Common myeloid progenitor, CD34-positive (primary cell): ENCODE results near the gene IGFBP5.

Experiments used
- CTCF ChIA-PET: fragments of 350-600 bp; sonication (Branson Sonifier 250); formaldehyde crosslinking; loops from one replicate; lab custom pipeline; 2021; ENCODE audit warnings: antibody characterized with exemption; lab: Charles Lee
- POLR2A ChIA-PET: fragments of 350-600 bp; sonication (Branson Sonifier 250); formaldehyde crosslinking; loops from one replicate; lab custom pipeline; 2021; ENCODE audit warnings: antibody characterized with exemption; lab: Charles Lee
- DNase-seq, 3 donors: peaks; one replicate each; pipeline versions ENCODE4 v3.0.0 to v3.0.0-alpha.2; 2013
- H3K27ac ChIP-seq, 2 experiments: 1 replicate in 1 of 2; 2 replicates in 1 of 2; pipeline ENCODE4 v1.7.0; 2013; ENCODE audit warnings: inconsistent platforms in 2 of 2, low read length in 2 of 2, mild to moderate bottlenecking in 2 of 2, low read depth in 1 of 2, moderate library complexity in 1 of 2; ENCODE audit not compliant: severe bottlenecking in 2 of 2, insufficient read depth in 1 of 2, poor library complexity in 1 of 2
- H3K27me3 ChIP-seq, 5 experiments: replicated peaks in 2 of 5; 1 replicate in 3 of 5; 2 replicates in 2 of 5; pipeline versions ENCODE4 v1.6.1 to v1.7.0; 2013; ENCODE audit warnings: low read length in 4 of 5, mild to moderate bottlenecking in 2 of 5, moderate library complexity in 2 of 5, inconsistent platforms in 1 of 5; ENCODE audit not compliant: insufficient read depth in 5 of 5, control insufficient read depth in 4 of 5
- H3K36me3 ChIP-seq, 4 experiments: 1 replicate in 2 of 4; 2 replicates in 2 of 4; pipeline versions ENCODE4 v1.6.1 to v1.7.0; 2013; ENCODE audit warnings: low read length in 3 of 4, control low read depth in 1 of 4, mild to moderate bottlenecking in 1 of 4; ENCODE audit not compliant: control insufficient read depth in 4 of 4, insufficient read depth in 4 of 4
- H3K4me1 ChIP-seq, 4 experiments: 1 replicate in 3 of 4; 2 replicates in 1 of 4; pipeline versions ENCODE4 v1.6.1 to v1.7.1; 2013; ENCODE audit warnings: low read length in 3 of 4, mild to moderate bottlenecking in 3 of 4, control low read depth in 1 of 4, inconsistent platforms in 1 of 4, moderate library complexity in 1 of 4; ENCODE audit not compliant: control insufficient read depth in 4 of 4, insufficient read depth in 4 of 4; ENCODE audit errors: control extremely low read depth in 1 of 4
- H3K4me3 ChIP-seq, 7 experiments: 1 replicate in 4 of 7; 2 replicates in 3 of 7; pipeline versions ENCODE4 v1.5.1 to v1.7.0; 2013; ENCODE audit warnings: mild to moderate bottlenecking in 7 of 7, low read length in 6 of 7, moderate library complexity in 6 of 7, inconsistent platforms in 2 of 7, low read depth in 2 of 7, control low read depth in 1 of 7; ENCODE audit not compliant: insufficient read depth in 4 of 7, control insufficient read depth in 1 of 7; ENCODE audit errors: extremely low read depth in 1 of 7
- H3K9me3 ChIP-seq, 5 experiments: 1 replicate in 4 of 5; 2 replicates in 1 of 5; pipeline versions ENCODE4 v1.6.1 to v1.7.1; 2013; ENCODE audit warnings: low read length in 4 of 5, mild to moderate bottlenecking in 2 of 5, inconsistent platforms in 1 of 5, low read depth in 1 of 5, moderate library complexity in 1 of 5; ENCODE audit not compliant: control insufficient read depth in 4 of 5, insufficient read depth in 2 of 5; ENCODE audit errors: control extremely low read depth in 1 of 5
- WGBS: methylation state at CpG from one replicate; pipeline ENCODE4 v1.1.5; 2013; ENCODE audit not compliant: insufficient coverage; 5-methylcytosine and 5-hydroxymethylcytosine counted together

The IGFBP5 gene

DNA sequence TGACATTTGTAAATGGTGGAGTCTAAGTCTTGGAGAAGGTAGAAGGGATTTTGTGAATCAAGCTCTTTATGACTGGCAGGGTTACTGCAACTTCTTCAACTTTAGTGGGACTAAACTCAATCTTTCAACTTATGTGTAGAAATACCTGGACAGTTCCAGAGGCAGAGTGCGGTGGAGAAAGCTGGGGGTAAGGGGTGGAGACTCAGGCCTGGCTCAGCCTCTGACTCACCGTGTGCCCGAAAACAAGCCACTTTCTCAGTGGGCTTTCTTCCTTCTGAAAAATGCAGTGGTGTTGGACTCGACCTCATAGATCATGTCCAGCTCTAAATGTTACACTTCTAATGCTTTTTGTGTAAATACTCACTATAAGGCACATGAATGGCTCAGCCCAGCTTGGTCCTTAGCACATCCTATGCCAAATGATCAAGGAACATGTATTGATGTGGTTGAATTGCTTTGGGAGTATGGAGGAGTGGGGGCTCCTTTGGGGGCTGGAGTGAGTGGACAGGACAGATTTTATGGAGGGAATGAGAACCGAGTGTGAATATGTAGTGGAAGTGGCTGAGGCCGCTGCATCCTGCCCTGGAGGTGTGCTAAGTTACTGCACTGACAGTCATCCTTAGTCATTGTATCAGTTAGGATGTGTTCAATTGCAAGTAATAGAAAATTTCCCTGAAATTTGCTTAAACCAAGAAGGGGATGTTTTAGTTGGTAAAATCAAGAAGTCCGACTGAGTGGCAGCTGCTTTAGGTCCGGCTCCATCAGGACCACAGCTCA lies 32.2 kb upstream of the IGFBP5 start:
- CTCF ChIA-PET, result no interaction called here

DNA sequence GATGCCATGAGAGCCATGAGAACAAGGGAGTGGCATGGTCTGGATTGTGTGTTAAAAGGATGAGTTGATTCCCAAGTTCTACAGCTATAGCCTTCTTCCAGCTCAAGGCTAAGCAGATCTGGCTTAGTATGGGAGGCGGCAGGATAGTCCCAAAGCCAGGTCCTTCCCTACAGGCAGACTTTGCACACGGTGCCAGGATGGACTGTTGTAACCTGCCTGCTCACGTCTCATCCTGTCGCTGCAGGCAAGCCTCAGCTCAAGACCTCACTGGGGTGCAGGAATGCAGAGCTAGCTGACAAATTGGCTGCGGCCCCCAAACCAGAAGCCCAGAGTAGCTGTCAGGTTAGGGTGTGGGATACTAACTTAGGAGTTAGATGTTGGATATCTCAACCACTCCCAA lies 28.8 kb upstream of the IGFBP5 start:
- CTCF ChIA-PET, result no interaction called here
- no peaks in the 10 kb centered on the region for H3K36me3 ChIP-seq
- peaks cover 0 to 7% (median 0%) of the 10 kb centered on the region in 5 experiments for H3K27me3 ChIP-seq
- WGBS, result 95% methylated on average over 4 of the region's 5 CpGs
- no peaks in the 10 kb centered on the region for H3K4me1 ChIP-seq
- H3K27ac ChIP-seq, result no peak overlapping the region
- POLR2A ChIA-PET, result no interaction called here
- no peak overlapping the region for H3K4me3 ChIP-seq
- no peaks in the 10 kb centered on the region for H3K9me3 ChIP-seq
- no peak for DNase-seq

More for the DNA sequence above, 32.2 kb upstream of the IGFBP5 start:
- no peaks in the 10 kb centered on the region for H3K4me1 ChIP-seq
- H3K27me3 ChIP-seq, result peaks cover 0 to 6% (median 0%) of the 10 kb centered on the region in 5 experiments
- 100% methylated on average over 6 of the region's 8 CpGs for WGBS
- H3K27ac ChIP-seq, result no peak overlapping the region
- H3K9me3 ChIP-seq, result no peaks in the 10 kb centered on the region
- H3K36me3 ChIP-seq, result no peaks in the 10 kb centered on the region
- H3K4me3 ChIP-seq, result no peak overlapping the region
- no peak for DNase-seq
- POLR2A ChIA-PET, result no interaction called here

DNA sequence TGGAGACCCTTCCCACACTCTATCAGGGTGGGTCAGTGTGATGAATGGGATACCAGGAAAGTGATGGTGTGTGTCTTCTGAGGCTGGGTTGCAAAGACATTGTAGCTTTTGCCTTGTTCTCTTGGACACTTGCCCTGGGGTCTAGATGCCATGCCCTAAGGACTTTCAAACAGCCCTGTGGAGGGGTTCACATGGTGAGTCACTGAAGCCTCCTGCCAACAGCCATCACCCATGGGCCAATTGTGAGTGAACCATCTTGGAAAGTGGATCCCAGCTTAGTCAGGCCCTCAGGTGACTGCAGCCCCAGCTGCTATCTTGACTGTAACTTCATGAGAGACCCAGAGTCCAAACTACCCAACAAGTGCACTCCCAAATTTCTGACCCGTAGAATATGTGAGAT lies 25.8 kb upstream of the IGFBP5 start:
- POLR2A ChIA-PET, result no interaction called here
- H3K4me1 ChIP-seq, result no peaks in the 10 kb centered on the region
- H3K4me3 ChIP-seq, result no peak overlapping the region

DNA sequence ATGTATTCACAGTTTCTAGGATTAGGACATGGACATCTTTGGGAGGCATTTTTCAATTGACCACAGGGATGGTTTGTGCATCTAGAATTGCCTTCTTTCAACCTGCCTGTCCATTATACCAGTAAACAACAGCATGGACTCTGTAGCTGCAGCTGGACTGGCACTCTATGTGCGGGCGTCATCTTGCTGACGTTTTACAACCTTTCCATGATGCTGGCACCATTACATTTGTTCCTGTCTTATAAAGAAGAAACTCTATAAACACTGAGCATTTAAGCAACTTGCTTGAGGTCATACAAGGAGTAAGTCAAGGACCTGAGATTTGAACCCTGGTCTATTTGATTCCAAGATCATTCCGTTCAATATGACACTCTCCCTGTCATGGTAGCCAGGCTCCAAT lies 25.4 kb upstream of the IGFBP5 start:
- peaks cover 0 to 14% (median 0%) of the 10 kb centered on the region in 5 experiments for H3K27me3 ChIP-seq
- no peaks in the 10 kb centered on the region for H3K36me3 ChIP-seq
- POLR2A ChIA-PET, result no interaction called here
- H3K4me1 ChIP-seq, result no peaks in the 10 kb centered on the region
- H3K27ac ChIP-seq, result no peak overlapping the region
- H3K4me3 ChIP-seq, result no peak overlapping the region
- H3K9me3 ChIP-seq, result no peaks in the 10 kb centered on the region
- no peak for DNase-seq
- CTCF ChIA-PET, result no interaction called here
- WGBS, result 93% methylated on average over 2 of the region's 4 CpGs

More for the DNA sequence above, 25.8 kb upstream of the IGFBP5 start:
- CTCF ChIA-PET, result no interaction called here
- no CpG with 5 or more reads among the region's 1 CpG for WGBS
- no peaks in the 10 kb centered on the region for H3K9me3 ChIP-seq
- no peaks in the 10 kb centered on the region for H3K36me3 ChIP-seq
- no peak overlapping the region for H3K27ac ChIP-seq
- peaks cover 0 to 13% (median 0%) of the 10 kb centered on the region in 5 experiments for H3K27me3 ChIP-seq
- no peak for DNase-seq

- Histone ChIP-seq H3K9me3 (no peaks in the 10 kb centered on the region), H3K4me3 (no peak overlapping the region), H3K4me1 (no peaks in the 10 kb centered on the region), H3K27ac (no peak overlapping the region), H3K27me3 (peaks cover 0 to 18% (median 0%) of the 10 kb centered on the region in 5 experiments), H3K36me3 (no peaks in the 10 kb centered on the region)
- no peak for DNase-seq
- WGBS, result 94% methylated on average over 7 of the region's 8 CpGs
- ChIA-PET POLR2A (no interaction called here), CTCF (no interaction called here)
Measured at GRCh38 chr2:216717907-216718615, 22.7 kb upstream of the IGFBP5 start.

- ChIA-PET CTCF (no interaction called here), POLR2A (no interaction called here)
- H3K9me3 ChIP-seq, result no peaks in the 10 kb centered on the region
- H3K27me3 ChIP-seq, result peaks cover 0 to 18% (median 0%) of the 10 kb centered on the region in 5 experiments
- WGBS, result 79% methylated on average over 2 of the region's 4 CpGs
- no peak overlapping the region for H3K4me3 ChIP-seq
- DNase-seq, result no peak
- H3K27ac ChIP-seq, result no peak overlapping the region
- H3K36me3 ChIP-seq, result no peaks in the 10 kb centered on the region
- no peaks in the 10 kb centered on the region for H3K4me1 ChIP-seq
Measured at GRCh38 chr2:216717491-216717901, 22.1 kb upstream of the IGFBP5 start.

DNA sequence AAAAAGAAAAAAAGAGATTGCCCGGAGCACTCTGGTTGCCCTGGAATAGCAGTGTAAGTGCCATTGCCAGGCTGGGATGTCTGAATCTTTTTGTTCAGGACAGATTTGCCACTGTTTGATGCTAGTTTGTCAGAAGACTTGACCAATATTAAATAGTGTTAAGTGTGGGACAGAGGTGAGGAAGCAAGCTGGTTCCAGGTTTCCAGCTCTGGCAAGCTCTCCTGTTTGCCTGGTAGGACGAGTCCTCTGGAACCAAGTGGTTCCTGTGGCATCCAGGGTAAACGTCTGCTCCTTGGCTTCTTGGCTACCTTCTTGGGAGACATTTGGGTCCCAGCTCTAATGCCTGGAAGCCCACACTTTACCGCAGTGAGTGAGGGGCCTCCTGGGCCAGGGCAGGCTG lies 20.8 kb upstream of the IGFBP5 start:
- H3K4me3 ChIP-seq, result no peak overlapping the region
- peaks cover 0 to 19% (median 0%) of the 10 kb centered on the region in 5 experiments for H3K27me3 ChIP-seq
- no peaks in the 10 kb centered on the region for H3K36me3 ChIP-seq
- no peaks in the 10 kb centered on the region for H3K4me1 ChIP-seq
- H3K9me3 ChIP-seq, result no peaks in the 10 kb centered on the region
- ChIA-PET CTCF (no interaction called here), POLR2A (no interaction called here)
- H3K27ac ChIP-seq, result no peak overlapping the region
- no peak for DNase-seq
- 88% methylated on average over 4 of the region's 4 CpGs for WGBS
